H1 (cell line): ENCODE data around the gene FECH. TPM values are rescaled to one million over a fixed set of nuclear protein-coding genes. Genes with fewer than 3 reads are reported as not detected.

Experiments
- CTCF ChIA-PET: fragments of 300-600 bp; sonication (Branson Sonifier 250); formaldehyde crosslinking; loops from one replicate; lab custom pipeline; 2021; ENCODE audit not compliant: partially characterized antibody; lab: Charles Lee
- POLR2A ChIA-PET: fragments of 300-600 bp; sonication (Branson Sonifier 250); formaldehyde crosslinking; loops from one replicate; lab custom pipeline; 2021; ENCODE audit warnings: inconsistent platforms; ENCODE audit not compliant: partially characterized antibody; lab: Charles Lee
- DNase-seq, 2 experiments: peaks; one replicate each; pipeline versions ENCODE4 v3.0.0 to v3.0.0-alpha.2; 2010 to 2022; ENCODE audit warnings: low spot score in 2 of 2, low read depth in 1 of 2, mixed read lengths in 1 of 2
- FAIRE-seq: peaks from 2 replicates; lab custom pipeline; 2011; peaks lifted over from hg19 to GRCh38; lab: Jason Lieb, UNC
- H2AFZ ChIP-seq: 2 replicates; pipeline ENCODE4 v1.8.1; 2012; ENCODE audit warnings: low read length, inconsistent platforms
- H2AK5ac ChIP-seq: 2 replicates; pipeline ENCODE4 v1.6.1; 2013; ENCODE audit warnings: low read depth, low read length
- H2BK120ac ChIP-seq: replicated peaks from 2 replicates; pipeline ENCODE3; 2013; ENCODE audit warnings: low read depth, low read length, inconsistent platforms
- H2BK12ac ChIP-seq: 2 replicates; pipeline ENCODE4 v1.6.1; 2013; ENCODE audit warnings: low read depth, low read length
- H2BK15ac ChIP-seq: 2 replicates; pipeline ENCODE4 v1.6.1; 2013; ENCODE audit warnings: low read length
- H2BK20ac ChIP-seq: 2 replicates; pipeline ENCODE4 v1.6.1; 2013; ENCODE audit warnings: low read length
- H2BK5ac ChIP-seq: 2 replicates; pipeline ENCODE4 v1.6.1; 2013; ENCODE audit warnings: low read depth, low read length
- H3K14ac ChIP-seq: 2 replicates; pipeline ENCODE4 v1.6.1; 2013; ENCODE audit warnings: inconsistent platforms; ENCODE audit not compliant: insufficient read length
- H3K18ac ChIP-seq: 2 replicates; pipeline ENCODE4 v1.6.1; 2013; ENCODE audit warnings: low read length; ENCODE audit errors: extremely low read depth
- H3K23ac ChIP-seq: 2 replicates; pipeline ENCODE4 v1.6.1; 2013; ENCODE audit warnings: inconsistent platforms; ENCODE audit not compliant: insufficient read length
- H3K23me2 ChIP-seq: 2 replicates; pipeline ENCODE4 v1.6.1; 2013; ENCODE audit warnings: low read depth, low read length
- H3K27ac ChIP-seq: 2 replicates; pipeline ENCODE4 v1.6.1; 2011; ENCODE audit warnings: low read depth, low read length, inconsistent platforms
- H3K27me3 ChIP-seq, 4 experiments: replicated peaks in 1 of 4; 1 replicate in 1 of 4; 2 replicates in 3 of 4; pipeline versions ENCODE4 v1.6.1 to v1.8.1; 2011 to 2013; ENCODE audit warnings: low read length in 3 of 4, mild to moderate bottlenecking in 3 of 4, inconsistent platforms in 2 of 4, mixed read lengths in 2 of 4, moderate library complexity in 1 of 4; ENCODE audit not compliant: control insufficient read depth in 3 of 4, insufficient read depth in 3 of 4; ENCODE audit errors: extremely low read depth in 1 of 4
- H3K36me3 ChIP-seq, 4 experiments: 2 replicates each; pipeline versions ENCODE4 v1.6.1 to v1.8.1; 2011 to 2013; ENCODE audit warnings: mild to moderate bottlenecking in 4 of 4, low read length in 3 of 4, moderate library complexity in 2 of 4, control low read depth in 1 of 4, inconsistent platforms in 1 of 4; ENCODE audit not compliant: insufficient read depth in 4 of 4, control insufficient read depth in 2 of 4
- H3K4ac ChIP-seq: replicated peaks from 2 replicates; pipeline ENCODE3; 2013; ENCODE audit warnings: low read length, low read depth, mixed read lengths, inconsistent platforms; ENCODE audit not compliant: insufficient read length
- H3K4me1 ChIP-seq, 4 experiments: replicated peaks in 1 of 4; 1 replicate in 1 of 4; 2 replicates in 3 of 4; pipeline versions ENCODE4 v1.6.1 to v1.8.1; 2011 to 2013; ENCODE audit warnings: low read length in 3 of 4, inconsistent platforms in 2 of 4, mixed read lengths in 1 of 4; ENCODE audit not compliant: insufficient read depth in 4 of 4, control insufficient read depth in 3 of 4
- H3K4me2 ChIP-seq, 2 experiments: 2 replicates each; pipeline versions ENCODE4 v1.6.1 to v1.8.1; 2011 to 2013; ENCODE audit warnings: low read depth in 2 of 2, low read length in 2 of 2, control low read depth in 1 of 2, inconsistent platforms in 1 of 2, mild to moderate bottlenecking in 1 of 2; ENCODE audit not compliant: insufficient read depth in 1 of 2
- H3K4me3 ChIP-seq, 4 experiments: fragments of 200-600, 300-600 bp in 1 of 4; sonication (generic), shearing (Covaris generic), sonication (Bioruptor Twin) in 1 of 4; 2 replicates each; pipeline versions ENCODE4 v1.5.1 to v1.8.1; 2011 to 2016; ENCODE audit warnings: low read length in 4 of 4, low read depth in 3 of 4, control low read depth in 2 of 4, inconsistent platforms in 2 of 4, mild to moderate bottlenecking in 2 of 4, mixed read lengths in 1 of 4, moderate library complexity in 1 of 4; ENCODE audit not compliant: insufficient read depth in 2 of 4; ENCODE audit errors: extremely low read depth in 1 of 4
- H3K56ac ChIP-seq: replicated peaks from 2 replicates; pipeline ENCODE3; 2013; ENCODE audit warnings: low read depth, mild to moderate bottlenecking, mixed read lengths, low read length, inconsistent platforms; ENCODE audit not compliant: insufficient read length
- H3K79me1 ChIP-seq: 2 replicates; pipeline ENCODE4 v1.6.1; 2013; ENCODE audit warnings: low read depth, low read length, control low read depth
- H3K79me2 ChIP-seq, 2 experiments: 2 replicates each; pipeline versions ENCODE4 v1.6.1 to v1.8.1; 2012 to 2013; ENCODE audit warnings: low read length in 2 of 2, mild to moderate bottlenecking in 2 of 2, inconsistent platforms in 1 of 2; ENCODE audit not compliant: insufficient read depth in 2 of 2, control insufficient read depth in 1 of 2
- H3K9ac ChIP-seq, 4 experiments: replicated peaks in 1 of 4; 1 replicate in 1 of 4; 2 replicates in 3 of 4; pipeline versions ENCODE4 v1.6.1 to v1.8.1; 2011 to 2013; ENCODE audit warnings: low read depth in 3 of 4, low read length in 3 of 4, control low read depth in 2 of 4, mild to moderate bottlenecking in 2 of 4, moderate library complexity in 2 of 4, inconsistent platforms in 1 of 4; ENCODE audit errors: extremely low read depth in 1 of 4
- H3K9me3 ChIP-seq, 2 experiments: 2 replicates each; pipeline versions ENCODE4 v1.6.1 to v1.8.1; 2012 to 2013; ENCODE audit warnings: mild to moderate bottlenecking in 2 of 2, moderate library complexity in 2 of 2, control low read depth in 1 of 2, inconsistent platforms in 1 of 2, low read depth in 1 of 2, low read length in 1 of 2, mixed read lengths in 1 of 2; ENCODE audit not compliant: insufficient read depth in 2 of 2
- H4K20me1 ChIP-seq, 2 experiments: replicated peaks in 1 of 2; 2 replicates each; pipeline versions ENCODE3 to v1.8.1; 2011 to 2013; ENCODE audit warnings: inconsistent platforms in 2 of 2, low read length in 2 of 2, mild to moderate bottlenecking in 1 of 2; ENCODE audit not compliant: insufficient read depth in 2 of 2, control insufficient read depth in 1 of 2
- H4K5ac ChIP-seq: 2 replicates; pipeline ENCODE4 v1.6.1; 2013; ENCODE audit warnings: low read length, low read depth, mixed read lengths, inconsistent platforms; ENCODE audit not compliant: insufficient read length
- H4K8ac ChIP-seq: 2 replicates; pipeline ENCODE4 v1.8.0; 2013; ENCODE audit warnings: mild to moderate bottlenecking, moderate library complexity, low read length, inconsistent platforms; ENCODE audit not compliant: insufficient read depth; ENCODE audit errors: extremely low read depth
- H4K91ac ChIP-seq: replicated peaks from 2 replicates; pipeline ENCODE3; 2013; ENCODE audit warnings: low read length, mixed read lengths, inconsistent platforms; ENCODE audit not compliant: insufficient read length
- RFX5 ChIP-seq: IDR thresholded peaks from 2 replicates; pipeline ENCODE4 v1.6.1; 2011; ENCODE audit warnings: low read depth, low read length, improper control_type of control experiment, borderline replicate concordance
- WGBS, 2 experiments: shearing (Covaris generic) in 1 of 2; methylation state at CpG; one replicate each; pipeline versions ENCODE4 v1.1.6 to v1.1.7; 2013 to 2015; ENCODE audit warnings: low lambda C conversion rate in 2 of 2, mixed read lengths in 2 of 2, inconsistent platforms in 1 of 2, low coverage in 1 of 2, missing lambda C conversion rate in 1 of 2; ENCODE audit not compliant: insufficient replicate concordance in 2 of 2, insufficient coverage in 1 of 2, insufficient read length in 1 of 2; ENCODE audit errors: extremely low coverage in 1 of 2, missing lambda C conversion rate in 1 of 2; 5-methylcytosine and 5-hydroxymethylcytosine counted together
- polyA plus RNA-seq, 7 experiments: library from polyadenylated mRNA; depleted of rRNA in 3 of 7; stranded (reverse) in 5 of 7; unstranded in 2 of 7; fragments of >200 nt in 5 of 7; fragments of 200-250 nt in 2 of 7; gene quantifications; 1 replicate in 5 of 7; 2 replicates in 1 of 7; 4 replicates in 1 of 7; pipeline versions ENCODE4 v1.2.1 to v1.2.3, GENCODE V29; 2011 to 2013; ENCODE audit warnings: missing spikeins in 2 of 7, mixed read lengths in 2 of 7
- total RNA-seq: library from RNA; stranded (reverse); fragmentation: NEBNext Ultra II Directional; extraction: Animal tissue kit (Norgen Biotek cat#: 25700); gene quantifications from 2 replicates; pipeline ENCODE4 v1.2.1, GENCODE V29; 2021

The FECH gene
- total and polyA plus RNA-seq, 2 of the 8 experiments (the other 6 are each of a cell fraction or from before 2014, with no cell fraction given), result 13.1 to 26.6 TPM

DNA sequence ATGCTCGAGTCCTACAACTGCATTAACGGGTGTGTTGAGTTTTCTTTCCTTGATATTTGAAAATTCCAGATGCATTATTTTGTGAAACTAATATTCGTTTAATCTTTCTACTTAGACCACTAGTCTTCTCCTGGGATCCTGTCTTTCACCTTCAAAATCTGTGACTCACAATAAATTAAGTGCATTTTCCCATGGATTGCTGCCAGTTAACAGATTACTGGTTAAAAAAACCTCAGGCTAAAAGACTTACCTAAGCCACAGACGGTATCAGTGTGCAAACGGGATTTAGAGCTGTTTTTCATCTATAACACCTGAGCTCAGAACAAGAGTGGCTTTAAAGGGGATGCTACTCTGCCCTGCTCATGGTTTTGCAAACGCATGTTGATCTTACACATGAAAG, 10.2 kb downstream of the FECH start:
- no peak for FAIRE-seq

More for the DNA sequence above, 10.2 kb downstream of the FECH start:
- H3K4me2 ChIP-seq, result no peak overlapping the region
- H3K14ac ChIP-seq, result no peak overlapping the region
- WGBS, 2 experiments, result 90% methylated on average over 6 of the region's 6 CpGs; no CpG with 5 or more reads in 1 of the 2 experiments
- no peaks in the 10 kb centered on the region for H3K79me2 ChIP-seq
- H3K23me2 ChIP-seq, result no peaks in the 10 kb centered on the region; the same call in 1 of the 2 replicates
- H4K20me1 ChIP-seq, result no peaks in the 10 kb centered on the region
- no peaks in the 10 kb centered on the region for H3K4me1 ChIP-seq
- H3K23ac ChIP-seq, result no peak overlapping the region
- H3K27ac ChIP-seq, result no peak overlapping the region
- H4K91ac ChIP-seq, result no peak overlapping the region
- no peak for DNase-seq
- no peak overlapping the region for H3K4me3 ChIP-seq
- no peak overlapping the region for H3K9ac ChIP-seq
- H2BK20ac ChIP-seq, result no peak overlapping the region
- no peak overlapping the region for H2BK120ac ChIP-seq
- no peaks in the 10 kb centered on the region for H3K9me3 ChIP-seq
- H3K27me3 ChIP-seq, result no peaks in the 10 kb centered on the region
- CTCF ChIA-PET, result interaction anchor here (0.7 to 1.3 kb wide), 2 partner anchors 14 to 873 kb away, joined by 3 to 5 read pairs; no protein-coding TSS in a partner anchor
- no peak overlapping the region for H3K56ac ChIP-seq
- H2BK15ac ChIP-seq, result no peak overlapping the region
- no peak overlapping the region for H2BK12ac ChIP-seq
- no peak overlapping the region for H2AK5ac ChIP-seq
- no peak overlapping the region for H2BK5ac ChIP-seq
- no peaks in the 10 kb centered on the region for H3K79me1 ChIP-seq
- H3K36me3 ChIP-seq, result peaks cover 0 to 10% (median 2%) of the 10 kb centered on the region in 4 experiments; a peak in 4 of 8 replicates
- H3K4ac ChIP-seq, result no peak overlapping the region
- no peak overlapping the region for H4K8ac ChIP-seq
- no peak for TF ChIP-seq RFX5
- POLR2A ChIA-PET, result interaction anchor here (0.6 to 0.8 kb wide), 2 partner anchors 15 to 23 kb away, joined by 3 read pairs; no protein-coding TSS in a partner anchor
- no peak overlapping the region for H2AFZ ChIP-seq
- H4K5ac ChIP-seq, result no peak overlapping the region
- no peak overlapping the region for H3K18ac ChIP-seq
